ENCODE data around the gene TMEM179.

TMEM179 gene

GRCh38 chr14:104591031-104591430 is 13.5 kb downstream of the TMEM179 start:
- 79% methylated on average over 6 of the region's 7 CpGs for WGBS (ENCODE audit: insufficient coverage)
- Histone ChIP-seq H3K4me1 (ENCODE audit: control extremely low read depth in 1 of 4, control insufficient read depth in 4 of 4, insufficient read depth in 4 of 4, low read length in 3 of 4) (no peaks in the 10 kb centered on the region), H3K4me3 (ENCODE audit: control insufficient read depth in 1 of 7, extremely low read depth in 1 of 7, insufficient read depth in 4 of 7, low read depth in 2 of 7, low read length in 6 of 7) (no peak overlapping the region), H3K27ac (ENCODE audit: insufficient read depth in 1 of 2, low read depth in 1 of 2, low read length in 2 of 2, poor library complexity in 1 of 2, severe bottlenecking in 2 of 2) (no peak overlapping the region), H3K9me3 (ENCODE audit: control extremely low read depth in 1 of 5, control insufficient read depth in 4 of 5, insufficient read depth in 2 of 5, low read depth in 1 of 5, low read length in 4 of 5) (no peaks in the 10 kb centered on the region), H3K27me3 (replicated peaks in 2 of 5; ENCODE audit: control insufficient read depth in 4 of 5, insufficient read depth in 5 of 5, low read length in 4 of 5) (peaks cover 0 to 26% (median 3%) of the 10 kb centered on the region in 5 experiments), H3K36me3 (ENCODE audit: control insufficient read depth in 4 of 4, insufficient read depth in 4 of 4, low read length in 3 of 4) (no peaks in the 10 kb centered on the region)
- no peak for DNase-seq
- POLR2A ChIA-PET: no interaction called here
- CTCF ChIA-PET: no interaction called here

GRCh38 chr14:104590240-104590965 is 14.2 kb downstream of the TMEM179 start:
- Histone ChIP-seq H3K27ac (ENCODE audit: insufficient read depth in 1 of 2, low read depth in 1 of 2, low read length in 2 of 2, poor library complexity in 1 of 2, severe bottlenecking in 2 of 2) (no peak overlapping the region), H3K4me3 (ENCODE audit: control insufficient read depth in 1 of 7, extremely low read depth in 1 of 7, insufficient read depth in 4 of 7, low read depth in 2 of 7, low read length in 6 of 7) (no peak overlapping the region), H3K27me3 (replicated peaks in 2 of 5; ENCODE audit: control insufficient read depth in 4 of 5, insufficient read depth in 5 of 5, low read length in 4 of 5) (peaks cover 0 to 27% (median 1%) of the 10 kb centered on the region in 5 experiments), H3K36me3 (ENCODE audit: control insufficient read depth in 4 of 4, insufficient read depth in 4 of 4, low read length in 3 of 4) (no peaks in the 10 kb centered on the region), H3K9me3 (ENCODE audit: control extremely low read depth in 1 of 5, control insufficient read depth in 4 of 5, insufficient read depth in 2 of 5, low read depth in 1 of 5, low read length in 4 of 5) (no peaks in the 10 kb centered on the region), H3K4me1 (ENCODE audit: control extremely low read depth in 1 of 4, control insufficient read depth in 4 of 4, insufficient read depth in 4 of 4, low read length in 3 of 4) (no peaks in the 10 kb centered on the region)
- no peak for DNase-seq
- POLR2A ChIA-PET: no interaction called here
- CTCF ChIA-PET: no interaction called here
- 91% methylated on average over 17 of the region's 23 CpGs for WGBS (ENCODE audit: insufficient coverage)

DNA sequence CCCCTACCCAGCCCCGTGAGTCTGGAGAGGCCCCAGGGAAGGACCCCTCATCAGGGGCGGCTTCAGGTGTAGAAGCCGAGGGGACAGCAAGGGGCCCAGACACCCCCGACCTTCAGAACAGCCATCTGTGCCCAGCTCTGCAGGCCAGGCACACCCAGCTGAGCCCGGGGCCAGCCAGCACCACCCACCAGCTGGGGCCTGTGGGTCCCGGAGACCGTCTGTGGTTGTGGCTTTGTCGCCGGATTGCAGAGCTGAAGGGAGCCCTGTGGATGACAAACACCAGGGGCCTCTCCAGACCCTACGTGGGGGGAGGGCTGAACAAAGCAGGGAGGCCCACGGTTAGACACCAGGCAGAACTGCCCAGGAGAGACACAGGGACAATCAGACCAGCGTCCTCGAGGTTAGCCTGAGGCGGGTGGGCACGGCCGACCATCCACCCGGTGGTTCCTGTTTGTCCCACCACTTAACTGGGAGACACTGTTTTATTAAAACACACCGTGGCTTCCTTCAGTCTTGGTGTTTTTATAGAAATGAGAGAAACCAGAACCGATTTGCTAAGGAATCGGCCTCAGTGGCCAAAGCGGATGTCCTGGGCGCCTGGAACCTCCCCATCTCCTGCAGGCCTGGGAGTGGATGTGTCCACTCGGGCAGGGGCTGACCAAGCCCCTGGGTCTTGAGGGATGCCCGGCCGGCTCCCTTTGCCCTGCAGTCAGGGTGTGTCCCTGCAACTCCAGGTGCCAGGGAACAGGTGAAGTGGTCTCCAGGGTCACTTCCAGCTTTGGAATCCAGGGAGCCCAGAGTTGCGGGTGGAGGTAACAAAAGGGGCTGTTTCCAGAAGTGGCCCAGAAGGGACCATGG is 15.0 kb downstream of the TMEM179 start:
- 84% methylated on average over 21 of the region's 26 CpGs for WGBS (ENCODE audit: insufficient coverage)
- Histone ChIP-seq H3K9me3 (ENCODE audit: control extremely low read depth in 1 of 5, control insufficient read depth in 4 of 5, insufficient read depth in 2 of 5, low read depth in 1 of 5, low read length in 4 of 5) (no peaks in the 10 kb centered on the region), H3K4me1 (ENCODE audit: control extremely low read depth in 1 of 4, control insufficient read depth in 4 of 4, insufficient read depth in 4 of 4, low read length in 3 of 4) (no peaks in the 10 kb centered on the region), H3K36me3 (ENCODE audit: control insufficient read depth in 4 of 4, insufficient read depth in 4 of 4, low read length in 3 of 4) (no peaks in the 10 kb centered on the region), H3K27me3 (replicated peaks in 2 of 5; ENCODE audit: control insufficient read depth in 4 of 5, insufficient read depth in 5 of 5, low read length in 4 of 5) (peaks cover 0 to 33% (median 1%) of the 10 kb centered on the region in 5 experiments), H3K27ac (ENCODE audit: insufficient read depth in 1 of 2, low read depth in 1 of 2, low read length in 2 of 2, poor library complexity in 1 of 2, severe bottlenecking in 2 of 2) (no peak overlapping the region), H3K4me3 (ENCODE audit: control insufficient read depth in 1 of 7, extremely low read depth in 1 of 7, insufficient read depth in 4 of 7, low read depth in 2 of 7, low read length in 6 of 7) (no peak overlapping the region)
- POLR2A ChIA-PET: no interaction called here
- no peak for DNase-seq
- CTCF ChIA-PET: no interaction called here

- Histone ChIP-seq H3K9me3 (ENCODE audit: control extremely low read depth in 1 of 5, control insufficient read depth in 4 of 5, insufficient read depth in 2 of 5, low read depth in 1 of 5, low read length in 4 of 5) (no peaks in the 10 kb centered on the region), H3K4me3 (ENCODE audit: control insufficient read depth in 1 of 7, extremely low read depth in 1 of 7, insufficient read depth in 4 of 7, low read depth in 2 of 7, low read length in 6 of 7) (no peak overlapping the region), H3K4me1 (ENCODE audit: control extremely low read depth in 1 of 4, control insufficient read depth in 4 of 4, insufficient read depth in 4 of 4, low read length in 3 of 4) (no peaks in the 10 kb centered on the region), H3K27me3 (replicated peaks in 2 of 5; ENCODE audit: control insufficient read depth in 4 of 5, insufficient read depth in 5 of 5, low read length in 4 of 5) (peaks cover 0 to 38% (median 1%) of the 10 kb centered on the region in 5 experiments), H3K27ac (ENCODE audit: insufficient read depth in 1 of 2, low read depth in 1 of 2, low read length in 2 of 2, poor library complexity in 1 of 2, severe bottlenecking in 2 of 2) (no peak overlapping the region), H3K36me3 (ENCODE audit: control insufficient read depth in 4 of 4, insufficient read depth in 4 of 4, low read length in 3 of 4) (no peaks in the 10 kb centered on the region)
- no peak for DNase-seq
- WGBS (ENCODE audit: insufficient coverage): 93% methylated on average over 35 of the region's 38 CpGs
- POLR2A ChIA-PET: no interaction called here
- CTCF ChIA-PET: no interaction called here
Observed at GRCh38 chr14:104588066-104588857, 16.3 kb downstream of the TMEM179 start.

DNA sequence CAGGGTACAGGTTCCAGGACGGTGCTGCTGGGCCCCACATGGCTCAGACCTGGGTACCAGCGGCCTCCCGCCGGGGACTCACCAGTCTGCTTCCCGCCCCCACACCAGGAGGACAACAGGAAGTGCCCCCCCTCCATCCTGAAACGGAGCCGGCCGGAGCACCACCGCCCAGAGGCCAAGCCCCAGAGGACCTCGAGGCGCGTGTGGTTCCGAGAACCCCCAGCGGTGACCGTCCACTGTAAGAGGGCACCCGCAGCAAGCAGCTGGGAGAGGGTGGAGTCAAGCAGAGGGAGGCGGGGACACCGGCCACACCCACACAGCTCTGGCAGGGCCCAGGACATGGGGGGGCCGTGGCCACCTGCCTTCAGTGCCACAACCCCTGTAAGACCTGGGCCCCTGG is 16.9 kb downstream of the TMEM179 start:
- no peaks in the 10 kb centered on the region for H3K4me1 ChIP-seq (ENCODE audit: control extremely low read depth in 1 of 4, control insufficient read depth in 4 of 4, insufficient read depth in 4 of 4, low read length in 3 of 4)
- no peaks in the 10 kb centered on the region for H3K36me3 ChIP-seq (ENCODE audit: control insufficient read depth in 4 of 4, insufficient read depth in 4 of 4, low read length in 3 of 4)
- CTCF ChIA-PET: no interaction called here
- H3K27me3 ChIP-seq (replicated peaks in 2 of 5; ENCODE audit: control insufficient read depth in 4 of 5, insufficient read depth in 5 of 5, low read length in 4 of 5): peaks cover 0 to 42% (median 1%) of the 10 kb centered on the region in 5 experiments
- H3K4me3 ChIP-seq (ENCODE audit: control insufficient read depth in 1 of 7, extremely low read depth in 1 of 7, insufficient read depth in 4 of 7, low read depth in 2 of 7, low read length in 6 of 7): no peak overlapping the region
- POLR2A ChIA-PET: no interaction called here
- H3K27ac ChIP-seq (ENCODE audit: insufficient read depth in 1 of 2, low read depth in 1 of 2, low read length in 2 of 2, poor library complexity in 1 of 2, severe bottlenecking in 2 of 2): no peak overlapping the region
- WGBS (ENCODE audit: insufficient coverage): 53% methylated on average over 14 of the region's 19 CpGs
- DNase-seq: no peak
- H3K9me3 ChIP-seq (ENCODE audit: control extremely low read depth in 1 of 5, control insufficient read depth in 4 of 5, insufficient read depth in 2 of 5, low read depth in 1 of 5, low read length in 4 of 5): no peaks in the 10 kb centered on the region

DNA sequence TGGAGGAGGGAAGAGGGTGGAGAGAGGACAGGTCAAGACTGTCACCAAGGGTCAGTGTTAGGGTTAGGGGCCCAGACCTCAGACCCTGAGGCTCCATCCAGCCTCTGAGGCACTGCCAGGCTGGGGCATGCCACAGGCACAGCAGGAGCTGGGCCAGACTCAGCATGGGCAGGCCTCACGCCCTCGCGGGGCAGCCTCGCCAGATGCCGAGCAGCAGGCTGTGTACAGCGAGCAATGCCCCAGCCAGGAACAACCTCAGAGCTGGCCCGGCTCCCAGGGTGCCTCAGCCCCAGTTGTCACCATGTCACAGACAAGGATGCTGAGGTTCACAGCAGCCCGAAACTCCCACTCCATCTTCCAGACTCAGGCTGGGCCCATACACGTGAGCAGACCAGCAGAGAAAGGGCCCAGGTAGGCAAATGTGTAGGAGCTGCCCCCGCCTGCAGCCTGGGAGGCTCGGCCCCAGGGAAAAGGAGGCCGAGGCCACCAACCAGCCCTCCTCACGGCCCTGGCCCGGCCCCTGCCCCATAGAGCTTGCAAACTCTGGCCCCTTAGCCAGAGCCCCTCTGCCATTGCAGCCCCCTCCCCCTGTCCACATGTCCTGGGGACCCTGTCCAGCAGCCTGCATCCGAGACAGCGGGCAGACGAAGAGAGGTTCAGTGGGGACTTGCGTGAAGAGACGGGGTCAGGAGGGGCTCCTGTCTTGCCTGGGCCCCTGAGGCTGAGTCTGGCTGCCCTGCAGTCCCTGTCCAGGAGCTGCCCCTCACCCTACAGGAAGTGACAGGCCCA is 17.5 kb downstream of the TMEM179 start:
- H3K4me1 ChIP-seq (ENCODE audit: control extremely low read depth in 1 of 4, control insufficient read depth in 4 of 4, insufficient read depth in 4 of 4, low read length in 3 of 4): no peaks in the 10 kb centered on the region
- H3K36me3 ChIP-seq (ENCODE audit: control insufficient read depth in 4 of 4, insufficient read depth in 4 of 4, low read length in 3 of 4): no peaks in the 10 kb centered on the region
- no peak overlapping the region for H3K4me3 ChIP-seq (ENCODE audit: control insufficient read depth in 1 of 7, extremely low read depth in 1 of 7, insufficient read depth in 4 of 7, low read depth in 2 of 7, low read length in 6 of 7)
- WGBS (ENCODE audit: insufficient coverage): 66% methylated on average over 14 of the region's 19 CpGs
- ChIA-PET CTCF (interaction anchor here (0.8 kb wide), 1 partner anchor 10 kb away, joined by 3 read pairs; no protein-coding TSS in a partner anchor), POLR2A (no interaction called here)
- no peak for DNase-seq
- H3K9me3 ChIP-seq (ENCODE audit: control extremely low read depth in 1 of 5, control insufficient read depth in 4 of 5, insufficient read depth in 2 of 5, low read depth in 1 of 5, low read length in 4 of 5): no peaks in the 10 kb centered on the region
- H3K27ac ChIP-seq (ENCODE audit: insufficient read depth in 1 of 2, low read depth in 1 of 2, low read length in 2 of 2, poor library complexity in 1 of 2, severe bottlenecking in 2 of 2): no peak overlapping the region
- H3K27me3 ChIP-seq (replicated peaks in 2 of 5; ENCODE audit: control insufficient read depth in 4 of 5, insufficient read depth in 5 of 5, low read length in 4 of 5): peaks cover 0 to 36% (median 1%) of the 10 kb centered on the region in 5 experiments
